ENCODE data around the gene TMEM163.

- TF ChIP-seq, protein P1, sequence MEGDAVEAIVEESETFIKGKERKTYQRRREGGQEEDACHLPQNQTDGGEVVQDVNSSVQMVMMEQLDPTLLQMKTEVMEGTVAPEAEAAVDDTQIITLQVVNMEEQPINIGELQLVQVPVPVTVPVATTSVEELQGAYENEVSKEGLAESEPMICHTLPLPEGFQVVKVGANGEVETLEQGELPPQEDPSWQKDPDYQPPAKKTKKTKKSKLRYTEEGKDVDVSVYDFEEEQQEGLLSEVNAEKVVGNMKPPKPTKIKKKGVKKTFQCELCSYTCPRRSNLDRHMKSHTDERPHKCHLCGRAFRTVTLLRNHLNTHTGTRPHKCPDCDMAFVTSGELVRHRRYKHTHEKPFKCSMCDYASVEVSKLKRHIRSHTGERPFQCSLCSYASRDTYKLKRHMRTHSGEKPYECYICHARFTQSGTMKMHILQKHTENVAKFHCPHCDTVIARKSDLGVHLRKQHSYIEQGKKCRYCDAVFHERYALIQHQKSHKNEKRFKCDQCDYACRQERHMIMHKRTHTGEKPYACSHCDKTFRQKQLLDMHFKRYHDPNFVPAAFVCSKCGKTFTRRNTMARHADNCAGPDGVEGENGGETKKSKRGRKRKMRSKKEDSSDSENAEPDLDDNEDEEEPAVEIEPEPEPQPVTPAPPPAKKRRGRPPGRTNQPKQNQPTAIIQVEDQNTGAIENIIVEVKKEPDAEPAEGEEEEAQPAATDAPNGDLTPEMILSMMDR (IDR thresholded peaks at IDR 0.05): no peak
- no peak for TF ChIP-seq POLR2A (IDR thresholded peaks at IDR 0.05)
Observed at GRCh38 chr2:134457353-134457752, 261.4 kb downstream of the TMEM163 start.
